CD4-positive, alpha-beta T cell treated with Interleukin-12 subunit alpha and Interleukin-12 subunit beta, for 1 hour (primary cell): ENCODE data around the gene LCMT1.
"Not testable (repeated sequence)": the region's sequence is repeated elsewhere in the genome, so short reads cannot be mapped to it uniquely, and the experiment has no call there.

ENCODE experiments used
- DNase-seq: peaks from one replicate; pipeline ENCODE4 v3.0.0-alpha.2; 2020

Gene LCMT1

GRCh38 chr16:25151996-25152395 lies 40.5 kb downstream of the LCMT1 start:
- no peak for DNase-seq

GRCh38 chr16:25155553-25156460 lies 44.3 kb downstream of the LCMT1 start:
- no peak for DNase-seq

DNA sequence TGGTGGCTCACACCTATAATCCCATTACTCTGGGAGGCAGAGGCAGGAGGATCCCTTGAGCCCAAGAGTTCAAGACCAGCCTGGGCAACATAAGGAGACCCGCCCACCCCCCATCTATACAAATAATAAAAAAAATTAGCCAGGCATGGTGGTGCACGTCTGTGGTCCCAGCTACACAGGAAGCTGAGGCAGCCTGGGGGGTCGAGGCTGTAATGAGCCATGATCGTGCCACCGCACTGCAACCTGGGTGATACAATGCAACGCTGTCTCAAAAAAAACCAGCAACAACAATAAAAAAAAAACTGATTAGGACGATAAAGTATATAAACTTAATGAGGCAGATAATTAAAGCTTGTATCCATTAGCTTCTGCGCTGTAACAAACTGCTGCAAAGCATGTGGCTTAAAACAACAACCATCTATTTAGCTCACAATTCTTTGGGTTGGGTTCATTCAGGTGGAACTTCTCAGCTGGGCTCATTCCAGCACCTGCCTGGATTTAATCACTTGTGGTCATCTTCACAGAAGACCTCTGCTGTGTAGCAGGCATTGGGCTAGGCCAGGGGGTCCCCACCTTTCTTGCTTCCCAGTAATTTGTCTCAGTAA lies 45.8 kb downstream of the LCMT1 start:
- DNase-seq, result no peak

- no peak for DNase-seq
Observed at GRCh38 chr16:25158401-25158800, 46.9 kb downstream of the LCMT1 start.

DNA sequence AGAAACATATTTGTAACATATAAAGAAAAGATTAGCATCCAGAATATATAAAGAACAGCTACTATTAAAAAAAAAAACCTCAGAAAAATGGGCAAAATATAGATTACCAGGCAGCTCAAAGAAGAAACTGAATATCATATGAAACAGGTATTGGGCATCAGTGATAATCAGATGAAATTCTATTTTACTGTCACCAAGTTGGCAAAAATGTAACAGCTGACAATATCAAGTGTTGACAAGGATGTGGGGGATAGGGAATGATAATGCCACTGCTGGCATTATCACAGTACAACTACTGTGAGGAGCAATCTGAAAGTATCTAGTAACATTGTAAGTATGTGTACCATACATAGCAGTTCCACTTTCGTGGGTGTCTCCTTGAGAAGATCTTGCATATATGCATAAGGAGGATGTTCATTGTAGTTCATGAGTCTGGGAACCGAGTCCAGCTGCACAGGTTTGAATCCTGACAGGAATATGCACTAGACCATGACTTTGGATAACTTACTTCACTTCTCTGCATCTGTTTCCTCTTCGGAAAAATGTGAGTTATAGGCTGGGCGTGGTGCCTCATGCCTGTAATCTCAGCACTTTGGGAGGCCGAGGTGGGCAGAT lies 50.3 kb downstream of the LCMT1 start:
- no peak for DNase-seq

GRCh38 chr16:25163683-25164082 lies 52.1 kb downstream of the LCMT1 start:
- no peak for DNase-seq

- no peak for DNase-seq
Observed at GRCh38 chr16:25165284-25165683, 53.7 kb downstream of the LCMT1 start.

DNA sequence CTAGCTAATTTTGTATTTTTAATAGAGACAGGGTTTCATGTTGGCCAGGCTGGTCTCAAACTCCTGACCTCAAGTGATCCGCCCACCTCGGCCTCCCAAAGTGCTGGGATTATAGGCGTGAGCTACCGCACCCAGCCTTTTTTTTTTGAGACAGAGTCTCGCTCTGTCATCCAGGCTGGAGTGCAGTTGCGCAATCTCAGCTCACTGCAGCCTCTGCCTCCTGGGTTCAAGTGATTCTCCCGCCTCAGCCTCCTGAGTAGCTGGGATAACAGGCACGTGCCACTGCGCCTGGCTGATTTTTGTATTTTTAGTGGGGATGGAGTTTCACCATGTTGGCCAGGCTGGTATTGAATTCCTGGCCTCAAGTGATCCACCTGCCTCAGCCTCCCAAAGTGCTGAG lies 56.4 kb downstream of the LCMT1 start:
- DNase-seq, result not testable (repeated sequence)

DNA sequence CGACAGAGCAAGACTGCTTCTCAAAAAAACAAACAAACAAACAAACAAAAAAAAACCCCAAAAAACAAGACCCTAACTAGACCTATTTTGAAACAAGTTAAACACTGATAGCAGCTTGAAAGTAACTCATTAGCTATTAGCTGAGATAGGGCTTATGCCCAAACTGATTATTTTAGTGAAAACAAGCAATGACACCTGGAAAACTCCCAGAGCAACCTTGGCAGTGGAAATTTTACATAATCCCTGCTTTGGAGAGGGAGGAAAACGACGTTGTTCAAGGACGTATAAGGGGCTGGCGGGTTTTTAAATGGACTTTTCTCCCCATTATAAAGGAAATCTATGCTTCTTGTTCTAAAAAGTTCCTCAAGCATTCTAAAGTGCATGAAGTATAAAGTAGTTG lies 59.8 kb downstream of the LCMT1 start:
- no peak for DNase-seq

- no peak for DNase-seq
Observed at GRCh38 chr16:25172831-25173230, 61.3 kb downstream of the LCMT1 start.

- no peak for DNase-seq
Observed at GRCh38 chr16:25174285-25174684, 62.7 kb downstream of the LCMT1 start.

DNA sequence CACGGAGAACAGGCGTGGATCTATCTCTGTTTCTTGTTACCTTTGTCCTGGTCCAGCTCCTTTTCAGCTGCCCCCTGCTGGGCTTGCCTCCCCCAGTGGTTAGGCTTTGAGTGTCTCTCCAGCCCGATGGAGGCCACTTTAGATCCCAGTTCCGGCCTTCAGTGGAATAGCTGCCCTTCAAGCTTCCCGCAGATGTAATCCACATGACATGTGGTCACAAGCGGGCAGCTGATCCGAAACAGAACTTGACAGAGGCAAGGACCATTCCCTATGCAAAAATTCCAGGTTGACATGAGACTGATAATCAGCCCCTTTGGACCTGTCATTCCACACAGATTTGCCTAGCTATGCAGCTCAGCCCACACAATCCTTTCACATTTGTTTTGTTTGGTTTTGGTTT lies 64.6 kb downstream of the LCMT1 start:
- DNase-seq, result no peak

DNA sequence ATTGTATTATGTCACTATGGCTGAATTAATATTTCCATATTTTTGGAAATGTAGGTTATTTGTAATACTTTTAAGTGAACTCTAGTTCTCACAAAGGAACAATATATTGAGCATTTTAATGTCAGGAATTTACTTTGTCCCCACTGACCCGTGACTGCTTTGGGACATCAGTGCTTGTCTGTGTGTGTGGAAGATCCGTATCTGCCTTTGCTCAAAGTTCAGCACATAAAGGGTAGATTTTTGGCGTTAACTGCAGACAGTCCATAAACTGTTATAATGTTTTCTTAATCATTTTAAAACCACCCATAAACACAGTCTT lies 65.9 kb downstream of the LCMT1 start:
- DNase-seq, result no peak

DNA sequence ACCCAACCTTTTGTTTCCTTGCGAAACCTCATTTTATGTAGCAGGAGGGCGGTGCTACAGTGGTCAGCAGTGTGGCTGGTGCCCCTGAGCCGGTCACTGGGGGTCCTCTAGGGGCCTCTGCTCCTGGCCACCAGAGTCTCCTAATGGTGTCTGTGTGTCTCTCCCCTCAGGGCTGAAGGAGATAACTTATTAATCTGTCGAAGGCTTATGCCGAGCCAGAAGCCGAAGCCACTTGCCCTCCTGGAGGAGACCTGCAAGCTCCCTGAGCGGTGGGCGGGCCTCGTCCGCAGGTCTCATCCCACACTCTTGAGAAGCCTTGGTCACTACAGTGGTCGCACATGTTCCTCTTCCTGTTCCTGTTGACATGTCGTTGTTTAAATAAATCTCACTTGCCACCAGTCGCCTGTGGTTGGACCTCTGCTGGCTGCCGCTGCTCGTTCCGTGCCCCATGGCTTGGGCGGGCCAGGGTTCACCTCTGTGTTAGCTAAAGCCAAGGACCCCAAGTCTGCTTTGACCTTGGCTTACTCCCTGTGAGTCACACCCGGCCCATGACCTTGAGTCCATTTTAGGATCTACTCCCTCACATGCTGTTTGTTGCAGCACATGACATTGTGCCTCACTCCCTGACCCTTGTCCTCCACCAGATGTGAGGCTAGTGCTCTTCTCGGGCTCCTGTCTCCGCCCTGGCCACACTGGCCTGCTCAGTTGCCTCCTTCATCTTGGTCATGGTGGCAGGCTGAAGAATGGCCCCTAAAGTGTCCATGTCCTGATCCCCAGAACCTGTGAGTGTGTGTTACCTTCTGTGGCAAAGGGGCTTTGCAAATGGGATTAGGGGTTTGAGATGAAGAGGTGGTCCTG lies 66.5 kb downstream of the LCMT1 start:
- no peak for DNase-seq

GRCh38 chr16:25181236-25181635 lies 69.7 kb downstream of the LCMT1 start:
- peak; percentile 10 for DNase-seq

GRCh38 chr16:25184771-25185170 lies 73.2 kb downstream of the LCMT1 start:
- no peak for DNase-seq

- DNase-seq, result no peak
Observed at GRCh38 chr16:25187491-25187795, 75.9 kb downstream of the LCMT1 start.

GRCh38 chr16:25189305-25189704 lies 77.8 kb downstream of the LCMT1 start:
- DNase-seq, result no peak

DNA sequence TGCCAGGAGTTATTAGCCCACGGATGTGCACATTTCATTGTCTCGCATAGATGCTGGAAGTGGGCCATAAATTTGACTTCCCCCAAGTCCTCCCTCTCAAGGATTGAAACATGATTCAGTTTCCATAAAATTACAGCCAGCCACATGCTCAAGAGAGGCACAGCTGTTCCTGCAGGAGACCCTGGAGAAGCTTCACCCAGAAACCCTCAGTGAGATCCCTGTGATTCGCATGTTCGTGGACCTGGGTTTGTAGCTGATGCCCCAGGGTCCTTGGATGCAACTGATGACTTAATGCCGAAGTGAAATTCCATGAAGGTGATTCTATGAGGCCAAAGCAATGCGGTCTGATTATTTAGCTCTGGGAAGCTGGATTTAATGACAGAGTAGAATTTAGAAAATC lies 80.6 kb downstream of the LCMT1 start:
- no peak for DNase-seq

- DNase-seq, result no peak
Observed at GRCh38 chr16:25194273-25194878, 82.8 kb downstream of the LCMT1 start.

DNA sequence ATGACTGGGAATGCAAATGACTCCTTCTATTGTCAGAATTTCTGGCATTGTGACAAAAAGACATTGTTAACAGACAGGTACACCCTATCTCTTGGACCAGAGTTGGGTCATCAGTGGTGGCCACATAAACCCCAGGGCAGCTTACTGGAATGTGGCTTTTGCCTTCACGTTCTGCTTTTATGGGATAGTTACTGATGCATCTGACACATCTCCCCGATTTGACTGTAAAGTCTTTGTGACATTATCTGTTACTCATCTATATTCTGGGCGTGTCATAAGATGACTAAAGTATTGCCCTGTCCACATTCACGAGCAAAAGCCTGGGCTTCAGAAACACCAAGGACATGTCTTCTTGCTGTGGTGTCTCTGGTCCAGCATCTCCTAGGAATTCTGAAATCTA lies 86.5 kb downstream of the LCMT1 start:
- DNase-seq, result no peak

- DNase-seq, result no peak
Observed at GRCh38 chr16:25199457-25199856, 87.9 kb downstream of the LCMT1 start.

DNA sequence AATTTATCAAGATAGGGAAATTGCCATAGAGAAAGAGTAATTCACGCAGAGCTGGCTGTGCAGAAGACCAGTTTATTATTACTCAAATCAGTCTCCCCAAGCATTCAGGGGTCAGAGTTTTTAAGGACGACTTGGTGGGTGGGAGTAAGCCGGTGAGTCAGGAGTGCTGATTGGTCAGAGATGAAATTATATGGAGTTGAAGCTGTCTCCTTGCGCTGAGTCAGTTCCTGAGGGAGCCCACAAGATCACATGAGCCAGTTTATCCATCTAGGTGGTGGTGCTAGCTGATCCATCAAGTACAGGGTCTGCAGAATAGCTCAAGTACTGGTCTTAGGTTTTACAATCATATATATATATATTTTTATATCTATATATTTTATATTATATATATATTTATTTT lies 99.2 kb downstream of the LCMT1 start:
- DNase-seq, result no peak
